Thoracic aorta (tissue), 2 donors: ENCODE data around the gene B4GALT7. TPM values are rescaled to one million over a fixed set of nuclear protein-coding genes. Genes with fewer than 3 reads are reported as not detected.
"Not testable (repeated sequence)": the region's sequence is repeated elsewhere in the genome, so short reads cannot be mapped to it uniquely, and the experiment has no call there.

Experiments
- ATAC-seq: fragments of 150-250 bp; one replicate; pipeline ENCODE4 v1.8.0; 2017; ENCODE audit warnings: low read depth; ENCODE audit not compliant: insufficient number of reproducible peaks, low FRiP score
- DNase-seq: peaks from one replicate; pipeline ENCODE4 v3.0.0-alpha.2; 2020; ENCODE audit warnings: low spot score
- H3K27ac ChIP-seq, 2 donors: fragments of 200-600 bp; sonication (generic); 1 replicate in 1 of 2; 2 replicates in 1 of 2; pipeline ENCODE4 v1.5.1; 2016; ENCODE audit warnings: mild to moderate bottlenecking in 2 of 2, moderate library complexity in 2 of 2
- H3K27me3 ChIP-seq: fragments of 200-600 bp; sonication (generic); replicated peaks from 2 replicates; pipeline ENCODE4 v1.6.0; 2016; ENCODE audit warnings: mild to moderate bottlenecking; ENCODE audit not compliant: insufficient read depth
- H3K36me3 ChIP-seq: fragments of 200-600 bp; sonication (generic); one replicate; pipeline ENCODE4 v1.5.1; 2016
- H3K4me1 ChIP-seq, 2 donors: fragments of 200-600 bp; sonication (generic); 1 replicate in 1 of 2; 2 replicates in 1 of 2; pipeline versions ENCODE4 v1.5.1 to v1.6.0; 2016; ENCODE audit warnings: low read depth in 2 of 2, mild to moderate bottlenecking in 1 of 2; ENCODE audit not compliant: control insufficient read depth in 1 of 2
- H3K4me3 ChIP-seq: fragments of 200-600 bp; sonication (generic); 2 replicates; pipeline ENCODE4 v1.5.1; 2016; ENCODE audit warnings: mild to moderate bottlenecking
- H3K9me3 ChIP-seq: fragments of 200-600 bp; sonication (generic); 2 replicates; pipeline ENCODE4 v1.5.1; 2016
- total RNA-seq, 2 donors: library from RNA; depleted of rRNA; stranded (reverse); fragments of >200 nt; gene quantifications; one replicate each; pipeline versions ENCODE4 v1.1.0 to v1.2.3, GENCODE V29; 2016
- TF ChIP-seq, protein P1 (sequence below): fragments of 200-600 bp; sonication (generic); IDR thresholded peaks from one replicate; pipeline ENCODE4 v1.5.1; 2019; ENCODE audit warnings: antibody characterized with exemption

The B4GALT7 gene
- total RNA-seq, 2 donors from 2014 or later, result 17.8 to 29.8 TPM

DNA sequence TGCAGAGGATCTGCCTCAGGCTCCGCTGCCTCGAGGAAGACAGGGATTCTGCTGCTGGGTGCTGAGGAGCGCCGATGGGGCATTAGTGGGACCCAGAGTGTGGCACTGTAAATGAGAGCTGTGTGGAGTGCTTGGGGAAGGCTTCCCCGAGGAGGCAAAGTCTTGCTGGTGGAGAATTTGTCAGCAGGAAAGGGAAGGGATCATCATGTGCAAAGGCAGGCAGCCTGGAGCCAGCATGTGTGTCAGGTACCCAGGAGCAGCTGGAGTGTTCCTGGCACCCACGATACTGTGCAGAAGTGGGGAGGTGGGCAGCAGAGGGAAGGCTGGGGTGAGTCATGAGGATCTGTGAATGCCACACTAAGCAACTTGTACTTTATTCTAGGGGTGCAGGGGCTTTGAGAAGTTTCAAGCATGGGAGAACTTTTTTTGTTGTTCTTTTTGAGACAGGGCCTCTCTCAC, 12.3 kb downstream of the B4GALT7 start:
- no peak for DNase-seq
- no peaks in the 10 kb centered on the region for H3K9me3 ChIP-seq
- no peaks in the 10 kb centered on the region for H3K4me1 ChIP-seq
- H3K27me3 ChIP-seq, result no peaks in the 10 kb centered on the region
- no peaks in the 10 kb centered on the region for H3K36me3 ChIP-seq
- TF ChIP-seq, protein P1, sequence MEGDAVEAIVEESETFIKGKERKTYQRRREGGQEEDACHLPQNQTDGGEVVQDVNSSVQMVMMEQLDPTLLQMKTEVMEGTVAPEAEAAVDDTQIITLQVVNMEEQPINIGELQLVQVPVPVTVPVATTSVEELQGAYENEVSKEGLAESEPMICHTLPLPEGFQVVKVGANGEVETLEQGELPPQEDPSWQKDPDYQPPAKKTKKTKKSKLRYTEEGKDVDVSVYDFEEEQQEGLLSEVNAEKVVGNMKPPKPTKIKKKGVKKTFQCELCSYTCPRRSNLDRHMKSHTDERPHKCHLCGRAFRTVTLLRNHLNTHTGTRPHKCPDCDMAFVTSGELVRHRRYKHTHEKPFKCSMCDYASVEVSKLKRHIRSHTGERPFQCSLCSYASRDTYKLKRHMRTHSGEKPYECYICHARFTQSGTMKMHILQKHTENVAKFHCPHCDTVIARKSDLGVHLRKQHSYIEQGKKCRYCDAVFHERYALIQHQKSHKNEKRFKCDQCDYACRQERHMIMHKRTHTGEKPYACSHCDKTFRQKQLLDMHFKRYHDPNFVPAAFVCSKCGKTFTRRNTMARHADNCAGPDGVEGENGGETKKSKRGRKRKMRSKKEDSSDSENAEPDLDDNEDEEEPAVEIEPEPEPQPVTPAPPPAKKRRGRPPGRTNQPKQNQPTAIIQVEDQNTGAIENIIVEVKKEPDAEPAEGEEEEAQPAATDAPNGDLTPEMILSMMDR, result no peak
- H3K4me3 ChIP-seq, result no peak overlapping the region
- no peak overlapping the region for H3K27ac ChIP-seq
- no peak for ATAC-seq

DNA sequence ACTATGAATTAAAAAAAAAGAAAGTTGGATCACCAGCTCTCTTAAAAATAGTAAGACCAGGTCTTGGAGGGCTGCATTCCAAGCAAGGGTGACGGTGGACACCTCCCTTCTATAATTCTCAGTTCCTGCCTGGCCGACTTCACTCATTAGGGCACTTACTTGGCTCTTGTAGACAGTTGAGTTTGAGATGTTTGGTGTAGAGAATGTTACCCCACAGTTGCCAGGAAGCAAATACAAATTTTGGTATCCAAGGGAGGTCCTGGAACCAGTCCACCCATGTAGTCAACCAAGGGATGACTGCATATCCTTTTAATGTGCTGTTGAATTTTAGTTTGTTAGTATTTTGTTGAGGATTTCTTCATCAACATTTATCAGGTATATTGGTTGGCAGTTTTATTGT, 20.6 kb downstream of the B4GALT7 start:
- DNase-seq, result no peak
- Histone ChIP-seq H3K4me3 (no peak overlapping the region), H3K9me3 (no peaks in the 10 kb centered on the region), H3K27me3 (no peaks in the 10 kb centered on the region), H3K4me1 (no peaks in the 10 kb centered on the region), H3K36me3 (peaks cover 27% of the 10 kb centered on the region), H3K27ac (no peak overlapping the region)
- ATAC-seq, result no peak
- TF ChIP-seq, protein P1, result no peak

DNA sequence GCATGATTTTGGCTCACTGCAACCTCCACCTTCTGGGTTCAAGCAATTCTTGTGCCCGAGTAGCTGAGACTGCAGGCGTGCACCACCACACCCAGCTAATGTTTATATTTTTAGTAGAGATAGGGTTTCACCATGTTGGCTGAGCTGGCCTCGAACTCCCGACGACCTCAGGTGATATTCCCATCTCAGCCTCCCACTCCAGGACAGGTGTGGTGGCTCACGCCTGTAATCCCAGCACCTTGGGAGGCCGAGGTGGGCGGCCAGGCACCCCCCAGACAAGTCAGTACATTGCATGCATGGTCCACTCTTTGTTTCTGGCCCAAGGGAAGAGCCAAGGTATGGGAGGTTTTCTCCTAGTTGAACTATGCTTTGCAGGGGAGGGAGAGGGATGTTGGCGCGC, 24.2 kb downstream of the B4GALT7 start:
- not testable (repeated sequence) for H3K4me1 ChIP-seq, H3K27me3 ChIP-seq, H3K9me3 ChIP-seq, H3K4me3 ChIP-seq, ATAC-seq, DNase-seq, H3K27ac ChIP-seq
- peaks cover 18% of the 10 kb centered on the region for H3K36me3 ChIP-seq

DNA sequence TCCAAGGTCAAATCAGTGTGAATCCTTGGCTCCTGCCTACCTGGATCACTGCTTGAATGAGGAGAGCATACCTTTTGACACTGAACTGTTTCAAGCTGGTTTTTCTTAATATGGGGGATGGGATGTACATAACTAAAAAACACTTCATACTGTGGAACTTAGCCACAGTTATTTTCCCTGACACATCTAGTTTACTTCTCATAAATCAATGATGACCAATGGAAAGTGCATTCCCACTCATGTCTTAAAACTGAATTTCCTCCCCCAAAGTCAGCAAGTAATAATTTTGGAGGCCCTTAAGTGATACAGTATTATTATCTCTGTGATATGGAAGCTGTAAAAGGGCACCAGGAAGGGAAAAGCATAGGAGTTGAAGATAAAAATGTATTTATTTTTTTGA, 30.3 kb downstream of the B4GALT7 start:
- not testable (repeated sequence) for H3K4me3 ChIP-seq, H3K36me3 ChIP-seq, H3K4me1 ChIP-seq, H3K27ac ChIP-seq, H3K9me3 ChIP-seq, ATAC-seq, DNase-seq, H3K27me3 ChIP-seq

DNA sequence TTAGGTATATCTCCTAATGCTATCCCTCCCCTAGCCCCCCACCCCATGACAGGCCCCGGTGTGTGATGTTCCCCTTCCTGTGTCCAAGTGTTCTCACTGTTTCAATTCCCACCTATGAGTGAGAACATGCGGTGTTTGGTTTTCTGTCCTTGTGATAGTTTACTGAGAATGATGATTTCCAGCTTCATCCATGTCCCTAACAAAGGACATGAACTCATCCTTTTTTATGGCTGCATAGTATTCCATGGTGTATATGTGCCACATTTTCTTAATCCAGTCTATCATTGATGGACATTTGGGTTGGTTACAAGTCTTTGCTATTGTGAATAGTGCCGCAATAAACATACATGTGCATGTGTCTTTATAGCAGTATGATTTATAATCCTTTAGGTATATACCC, 35.0 kb downstream of the B4GALT7 start:
- not testable (repeated sequence) for H3K27me3 ChIP-seq, DNase-seq, H3K27ac ChIP-seq

DNA sequence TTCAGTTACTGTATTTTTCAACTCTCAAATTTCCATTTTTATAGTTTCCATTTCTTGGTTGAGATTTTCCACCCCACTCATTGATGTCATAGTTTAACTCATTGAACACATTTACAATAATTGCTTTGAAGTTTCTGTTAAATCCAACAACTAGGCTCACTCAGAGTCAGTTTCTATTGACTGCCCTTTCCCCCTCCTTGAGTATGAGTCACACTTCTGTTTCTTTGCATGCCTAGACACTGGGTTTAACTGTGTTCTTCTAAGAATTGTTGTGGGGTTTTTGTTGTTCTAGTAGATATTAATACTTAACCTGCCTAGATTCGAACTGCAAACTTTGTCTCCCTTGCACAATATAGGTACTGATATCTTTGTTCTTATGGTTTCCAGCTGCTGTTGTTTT, 45.5 kb downstream of the B4GALT7 start:
- DNase-seq, H3K36me3 ChIP-seq, H3K4me3 ChIP-seq, H3K9me3 ChIP-seq, H3K4me1 ChIP-seq, H3K27ac ChIP-seq, H3K27me3 ChIP-seq, ATAC-seq: not testable (repeated sequence)

More for the DNA sequence above, 35.0 kb downstream of the B4GALT7 start:
- not testable (repeated sequence) for H3K4me3 ChIP-seq, H3K9me3 ChIP-seq, ATAC-seq, H3K36me3 ChIP-seq, H3K4me1 ChIP-seq

DNA sequence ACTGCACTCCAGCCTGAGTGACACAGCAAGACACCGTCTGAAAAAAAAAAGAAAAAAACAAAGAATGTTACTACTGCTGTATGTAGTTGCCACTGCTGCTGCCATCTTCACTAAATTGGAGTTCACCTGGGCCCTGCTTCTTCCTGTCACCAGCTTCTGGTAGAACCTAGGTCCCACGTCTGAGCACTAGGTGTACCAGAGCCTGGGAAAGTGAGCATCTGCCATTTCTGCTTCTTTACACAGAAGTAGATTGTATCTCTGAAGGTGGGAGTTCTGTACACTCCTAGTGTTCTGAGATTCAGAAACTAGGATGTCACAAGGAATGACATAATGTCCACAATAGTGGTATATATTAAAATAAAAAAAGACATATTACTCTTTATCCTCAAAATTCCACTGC, 51.3 kb downstream of the B4GALT7 start:
- H3K4me1 ChIP-seq, H3K27ac ChIP-seq, ATAC-seq, H3K27me3 ChIP-seq, H3K9me3 ChIP-seq, DNase-seq, H3K36me3 ChIP-seq, H3K4me3 ChIP-seq: not testable (repeated sequence)

DNA sequence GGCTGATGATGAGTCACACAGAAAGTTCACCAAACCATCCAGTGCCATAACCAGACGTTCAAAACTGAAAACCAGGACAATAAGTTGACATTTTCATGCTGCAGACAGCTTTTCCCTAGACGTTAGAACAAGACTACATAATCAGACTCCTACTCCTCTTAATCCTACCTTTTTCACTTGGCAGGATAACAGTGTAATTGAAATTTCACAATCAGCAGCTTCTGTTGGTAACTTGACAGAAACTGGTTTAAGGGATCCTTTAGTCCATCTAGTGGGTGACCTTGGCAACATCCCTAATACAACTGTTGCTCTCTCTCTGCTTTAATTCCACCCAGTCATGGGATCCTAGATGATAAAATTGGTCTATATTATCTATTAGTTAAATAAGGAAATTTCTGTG, 57.9 kb downstream of the B4GALT7 start:
- ATAC-seq, H3K27me3 ChIP-seq, DNase-seq, H3K36me3 ChIP-seq, H3K27ac ChIP-seq, H3K4me3 ChIP-seq, H3K9me3 ChIP-seq, H3K4me1 ChIP-seq: not testable (repeated sequence)

DNA sequence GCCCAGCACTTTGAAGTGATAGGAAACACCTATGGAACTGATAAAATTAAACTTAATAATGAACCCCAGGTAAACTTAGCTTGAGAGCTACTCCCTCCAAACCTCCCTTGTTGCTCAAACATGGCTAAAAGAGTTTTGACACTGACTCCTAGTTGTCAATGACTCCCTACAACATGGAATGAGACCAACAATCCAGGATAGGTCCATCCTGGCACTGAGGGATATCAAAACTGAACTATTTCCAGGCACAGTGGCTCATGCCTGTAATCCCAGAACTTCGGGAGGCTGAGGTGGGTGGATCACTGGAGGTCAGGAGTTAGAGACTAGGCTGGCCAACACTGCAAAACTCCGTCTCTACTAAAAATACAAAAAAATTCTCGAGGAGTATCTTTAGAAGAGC, 58.6 kb downstream of the B4GALT7 start:
- H3K9me3 ChIP-seq, H3K27me3 ChIP-seq, DNase-seq, ATAC-seq, H3K36me3 ChIP-seq, H3K4me1 ChIP-seq, H3K4me3 ChIP-seq, H3K27ac ChIP-seq: not testable (repeated sequence)
